K562 (cell line): ENCODE data around the gene DEPDC4. TPM values are rescaled to one million over a fixed set of nuclear protein-coding genes. Genes with fewer than 3 reads are reported as not detected.

Source experiments
- ATAC-seq: fragments of 200-7000 bp; cut with Tn5 transposase; 3 replicates; pipeline ENCODE4 v1.9.1; 2020; ENCODE audit warnings: moderate library complexity
- BruUV-seq: library from RNA; stranded (reverse); fragments of 400-500 nt; replicated peaks from 2 replicates; lab custom pipeline; 2021; lab: Mats Ljungman, UMichigan
- CTCF ChIA-PET: fragments of 300-600 bp; formaldehyde crosslinking; extraction: SDS; loops from one replicate; lab custom pipeline; 2021; ENCODE audit warnings: low intra/inter-chr PET ratio; lab: Yijun Ruan, JAX
- POLR2A ChIA-PET: fragments of 300-600, 350-650 bp; sonication (Branson Sonifier 250); formaldehyde crosslinking; extraction: SDS; loops from one replicate; lab custom pipeline; 2021; ENCODE audit warnings: antibody characterized with exemption, inconsistent platforms; lab: Yijun Ruan, JAX
- DNase-seq, 4 experiments: peaks; one replicate each; pipeline versions ENCODE4 v3.0.0 to v3.0.0-alpha.2; 2011 to 2018; ENCODE audit warnings: low spot score in 3 of 4, mixed read lengths in 3 of 4; ENCODE audit errors: extremely low read depth in 1 of 4
- FAIRE-seq: peaks from 2 replicates; lab custom pipeline; 2011; peaks lifted over from hg19 to GRCh38; lab: Jason Lieb, UNC
- H2AFZ ChIP-seq: 2 replicates; pipeline ENCODE4 v1.6.0; 2011; ENCODE audit warnings: low read depth, low read length, control low read depth, inconsistent platforms
- H3K27ac ChIP-seq: fragments of 200-600 bp; 3 replicates; pipeline ENCODE4 v1.8.0; 2011; ENCODE audit warnings: low read depth, mild to moderate bottlenecking, control low read depth, inconsistent platforms, low read length, moderate library complexity, mixed read lengths; ENCODE audit errors: extremely low read depth
- H3K27me3 ChIP-seq, 2 experiments: fragments of 300-600 bp in 1 of 2; 2 replicates in 1 of 2; 3 replicates in 1 of 2; pipeline versions ENCODE4 v1.6.0 to v1.8.0; 2011; ENCODE audit warnings: inconsistent platforms in 2 of 2, low read length in 2 of 2, mild to moderate bottlenecking in 1 of 2, mixed read lengths in 1 of 2, moderate library complexity in 1 of 2; ENCODE audit not compliant: control insufficient read depth in 2 of 2, insufficient read depth in 2 of 2
- H3K36me3 ChIP-seq: fragments of 300-600 bp; 3 replicates; pipeline ENCODE4 v1.8.0; 2011; ENCODE audit warnings: mild to moderate bottlenecking, low read length, inconsistent platforms; ENCODE audit not compliant: control insufficient read depth, insufficient read depth
- H3K4me1 ChIP-seq, 2 experiments: fragments of 200-600 bp in 1 of 2; replicated peaks in 1 of 2; 2 replicates in 1 of 2; 3 replicates in 1 of 2; pipeline versions ENCODE4 v1.5.1 to v1.8.0; 2011; ENCODE audit warnings: inconsistent platforms in 2 of 2, low read length in 2 of 2, mild to moderate bottlenecking in 1 of 2, mixed read lengths in 1 of 2, moderate library complexity in 1 of 2; ENCODE audit not compliant: control insufficient read depth in 2 of 2, insufficient read depth in 2 of 2
- H3K4me2 ChIP-seq: 2 replicates; pipeline ENCODE4 v1.6.1; 2011; ENCODE audit warnings: low read length, control low read depth, inconsistent platforms, mixed read lengths; ENCODE audit not compliant: insufficient read depth
- H3K4me3 ChIP-seq: fragments of 200-600 bp; sonication (generic), shearing (Covaris generic); 2 replicates; pipeline ENCODE4 v1.5.1; 2016; ENCODE audit warnings: control low read depth, inconsistent platforms
- H3K79me2 ChIP-seq: fragments of 200-600 bp; 3 replicates; pipeline ENCODE4 v1.8.0; 2011; ENCODE audit warnings: low read length, inconsistent platforms; ENCODE audit not compliant: control insufficient read depth, insufficient read depth
- H3K9ac ChIP-seq, 2 experiments: 2 replicates each; pipeline versions ENCODE4 v1.6.0 to v1.6.1; 2011; ENCODE audit warnings: low read depth in 2 of 2, low read length in 2 of 2, control low read depth in 1 of 2, inconsistent platforms in 1 of 2, mild to moderate bottlenecking in 1 of 2, mixed read lengths in 1 of 2; ENCODE audit not compliant: insufficient read depth in 1 of 2
- H3K9me1 ChIP-seq: one replicate; pipeline ENCODE4 v1.6.0; 2011; ENCODE audit warnings: inconsistent platforms, mild to moderate bottlenecking, low read length, moderate library complexity; ENCODE audit not compliant: control insufficient read depth, insufficient read depth
- H3K9me3 ChIP-seq: replicated peaks from 2 replicates; pipeline ENCODE4 v1.5.1; 2011; ENCODE audit warnings: low read depth, low read length, inconsistent platforms; ENCODE audit not compliant: control insufficient read depth, insufficient read depth
- H4K20me1 ChIP-seq: replicated peaks from 2 replicates; pipeline ENCODE4 v1.6.1; 2011; ENCODE audit warnings: low read length, inconsistent platforms, mixed read lengths; ENCODE audit not compliant: control insufficient read depth, insufficient read depth
- ARID3B ChIP-seq: fragments of 250-450 bp; sonication (Bioruptor Pico); IDR thresholded peaks from 2 replicates; pipeline ENCODE4 v1.4.0; 2020; ENCODE audit warnings: borderline replicate concordance
- CHD2 ChIP-seq: IDR thresholded peaks from 2 replicates; pipeline ENCODE4 v1.6.1; 2011; ENCODE audit warnings: low read depth, low read length
- MED1 ChIP-seq: sonication (generic); formaldehyde crosslinking; IDR thresholded peaks from 2 replicates; pipeline ENCODE4 v1.8.1; 2023; ENCODE audit warnings: missing genetic modification reagents, borderline replicate concordance
- RAD51 ChIP-seq: fragments of 450-650 bp; IDR thresholded peaks from 2 replicates; pipeline ENCODE4 v1.7.1; 2016; ENCODE audit warnings: low read depth, mild to moderate bottlenecking, borderline replicate concordance
- RBM34 ChIP-seq: fragments of 200-400 bp; formaldehyde crosslinking; IDR thresholded peaks from 2 replicates; pipeline ENCODE4 v1.6.1; 2018; ENCODE audit warnings: low read length, borderline replicate concordance; ENCODE audit not compliant: insufficient read depth
- SMAD2 ChIP-seq: fragments of 150-350 bp; IDR thresholded peaks from 2 replicates; pipeline ENCODE4 v1.6.1; 2014; ENCODE audit warnings: low read depth, mild to moderate bottlenecking, low read length
- SUPT5H ChIP-seq: fragments of 450-650 bp; IDR thresholded peaks from 2 replicates; pipeline ENCODE4 v1.6.1; 2016
- TAL1 ChIP-seq: fragments of 450-650 bp; IDR thresholded peaks from 2 replicates; pipeline ENCODE4 v1.6.1; 2016; ENCODE audit warnings: mild to moderate bottlenecking
- WGBS: fragments of 100-300 bp; shearing (Covaris generic); methylation state at CpG from one replicate; pipeline ENCODE4 v1.1.6; 2016; ENCODE audit warnings: low coverage, mixed read lengths; ENCODE audit not compliant: insufficient coverage; ENCODE audit errors: missing lambda C conversion rate; 5-methylcytosine and 5-hydroxymethylcytosine counted together
- in situ Hi-C: fragments of 300-500 bp; cut with MboI; formaldehyde crosslinking; loops from 4 replicates; pipeline ENCODE4 v1.15.0; 2018; ENCODE audit warnings: inconsistent platforms, mixed read lengths
- intact Hi-C: fragments of 100-400 bp; cut with micrococcal nuclease; formaldehyde crosslinking; loops from 2 replicates; pipeline ENCODE4 v1.14.2; 2022
- polyA plus RNA-seq, 8 experiments: library from polyadenylated mRNA; depleted of rRNA in 4 of 8; stranded (reverse) in 5 of 8; unstranded in 3 of 8; fragments of >200 nt; fragmentation: Nextera tagmentation in 2 of 8; fragmentation: Illumina TruSeq in 1 of 8; extraction: Ambion mirVana in 2 of 8; extraction: Trizol in 1 of 8; gene quantifications; 2 replicates each; pipeline versions ENCODE4 v1.2.1 to v1.2.3, GENCODE V29; 2011 to 2014; ENCODE audit warnings: inconsistent platforms in 1 of 8, missing spikeins in 1 of 8
- total RNA-seq, 7 experiments: library from RNA; depleted of rRNA in 6 of 7; stranded (reverse); fragments of >200 nt in 6 of 7; fragmentation: Illumina TruSeq in 2 of 7; extraction: Trizol in 2 of 7; gene quantifications; 2 replicates each; pipeline versions ENCODE4 v1.2.1 to v1.2.3, GENCODE V29; 2011 to 2021; ENCODE audit warnings: low replicate concordance in 1 of 7

The DEPDC4 gene
- total and polyA plus RNA-seq, 9 of the 15 experiments (the other 6 are each of a cell fraction or from before 2014, with no cell fraction given): 3.6 to 13.2 (median 7.4) TPM

GRCh38 chr12:100239589-100239988 is 27.3 kb downstream of the DEPDC4 start:
- intact Hi-C loops: no loop called here

GRCh38 chr12:100238801-100239200 is 28.1 kb downstream of the DEPDC4 start:
- CTCF ChIA-PET: no interaction called here
- FAIRE-seq (no peak), ATAC-seq (no peak), DNase-seq (no peak)
- Histone ChIP-seq H3K9me1 (no peaks in the 10 kb centered on the region), H3K9me3 (no peaks in the 10 kb centered on the region), H4K20me1 (no peaks in the 10 kb centered on the region), H3K79me2 (no peaks in the 10 kb centered on the region), H3K4me3 (no peak overlapping the region), H2AFZ (no peak overlapping the region), H3K4me2 (no peak overlapping the region), H3K36me3 (no peaks in the 10 kb centered on the region), H3K4me1 (no peaks in the 10 kb centered on the region), H3K27me3 (no peaks in the 10 kb centered on the region), H3K27ac (no peak overlapping the region), H3K9ac (no peak overlapping the region)
- intact Hi-C loops (no loop called here), in situ Hi-C loops (no loop called here)
- POLR2A ChIA-PET: no interaction called here
- no TSS peak for BruUV-seq
- 81% methylated on average over 3 of the region's 3 CpGs for WGBS
- TF ChIP-seq RAD51 (no peak), SMAD2 (no peak), SUPT5H (no peak), MED1 (CRISPR knock-in tag) (no peak), RBM34 (no peak)

More at GRCh38 chr12:100239589-100239988, 27.3 kb downstream of the DEPDC4 start:
- no peaks in the 10 kb centered on the region for H3K79me2 ChIP-seq
- ChIA-PET CTCF (no interaction called here), POLR2A (no interaction called here)
- ATAC-seq (no peak), FAIRE-seq (no peak), DNase-seq (no peak)
- H3K9me3 ChIP-seq: no peaks in the 10 kb centered on the region
- H4K20me1 ChIP-seq: no peaks in the 10 kb centered on the region
- no peaks in the 10 kb centered on the region for H3K9me1 ChIP-seq
- 83% methylated on average over 1 of the region's 1 CpG for WGBS
- no peak overlapping the region for H3K9ac ChIP-seq
- no peak overlapping the region for H3K4me2 ChIP-seq
- in situ Hi-C loops: no loop called here
- no TSS peak for BruUV-seq
- no peaks in the 10 kb centered on the region for H3K36me3 ChIP-seq
- H3K27ac ChIP-seq: no peak overlapping the region
- H2AFZ ChIP-seq: no peak overlapping the region
- no peaks in the 10 kb centered on the region for H3K27me3 ChIP-seq
- H3K4me1 ChIP-seq: no peaks in the 10 kb centered on the region
- TF ChIP-seq ARID3B: no peak
- no peak for TF ChIP-seq TAL1
- TF ChIP-seq CHD2: no peak
- H3K4me3 ChIP-seq: no peak overlapping the region
